OCI-LY7 (cell line): ENCODE results near the gene CDC42BPB. TPM values are rescaled to one million over a fixed set of nuclear protein-coding genes. Genes with fewer than 3 reads are reported as not detected.

ENCODE experiments used
- BruUV-seq: library from RNA; stranded (reverse); fragments of 400-500 nt; replicated peaks from 2 replicates; lab custom pipeline; 2021; lab: Mats Ljungman, UMichigan
- CTCF ChIA-PET: fragments of 300-600 bp; sonication (Branson Sonifier 250); formaldehyde crosslinking; loops from one replicate; lab custom pipeline; 2022; ENCODE audit warnings: antibody characterized with exemption; ENCODE audit not compliant: unreplicated experiment; lab: Charles Lee
- POLR2A ChIA-PET: fragments of 300-600 bp; sonication (Branson Sonifier 250); formaldehyde crosslinking; loops from one replicate; lab custom pipeline; 2022; ENCODE audit warnings: antibody characterized with exemption; lab: Charles Lee
- DNase-seq: peaks from one replicate; pipeline ENCODE4 v3.0.0-alpha.2; 2015; ENCODE audit warnings: low spot score
- H2AFZ ChIP-seq: fragments of 200-600 bp; sonication (generic), shearing (Covaris generic); 2 replicates; pipeline ENCODE4 v1.6.1; 2014; ENCODE audit warnings: mild to moderate bottlenecking, antibody characterized with exemption, low read length, moderate library complexity
- H3K27ac ChIP-seq: fragments of 200-600 bp; sonication (generic); 2 replicates; pipeline ENCODE4 v1.5.1; 2014; ENCODE audit warnings: mixed run types, low read depth, mild to moderate bottlenecking, moderate library complexity, low read length, inconsistent platforms; ENCODE audit not compliant: poor library complexity, severe bottlenecking
- H3K36me3 ChIP-seq: fragments of 200-600 bp; sonication (generic); 2 replicates; pipeline ENCODE4 v1.6.1; 2014; ENCODE audit warnings: mild to moderate bottlenecking, antibody characterized with exemption, low read length, moderate library complexity, mixed read lengths; ENCODE audit not compliant: insufficient read depth
- H3K4me1 ChIP-seq: fragments of 200-600 bp; sonication (generic); 2 replicates; pipeline ENCODE4 v1.5.1; 2014; ENCODE audit warnings: mild to moderate bottlenecking, low read length; ENCODE audit not compliant: insufficient read depth, poor library complexity, severe bottlenecking
- H3K4me2 ChIP-seq: fragments of 200-600 bp; sonication (generic); 2 replicates; pipeline ENCODE4 v1.6.1; 2014; ENCODE audit warnings: mild to moderate bottlenecking, low read length
- H3K4me3 ChIP-seq: fragments of 200-600 bp; sonication (generic); 2 replicates; pipeline ENCODE4 v1.5.1; 2014; ENCODE audit warnings: mild to moderate bottlenecking, low read depth, low read length; ENCODE audit not compliant: poor library complexity, severe bottlenecking
- H3K79me2 ChIP-seq: fragments of 200-600 bp; sonication (generic); 2 replicates; pipeline ENCODE4 v1.6.1; 2016; ENCODE audit warnings: low read depth, mild to moderate bottlenecking, low read length, moderate library complexity, mixed read lengths; ENCODE audit not compliant: insufficient read depth
- H3K9me2 ChIP-seq: fragments of 200-600 bp; sonication (generic); 2 replicates; pipeline ENCODE4 v1.6.1; 2016; ENCODE audit warnings: mild to moderate bottlenecking, low read length, mixed read lengths; ENCODE audit not compliant: insufficient read depth
- H3K9me3 ChIP-seq: fragments of 200-600 bp; sonication (generic); 2 replicates; pipeline ENCODE4 v1.6.1; 2014; ENCODE audit warnings: mild to moderate bottlenecking, mixed run types, low read length, mixed read lengths
- H4K20me1 ChIP-seq: fragments of 200-600 bp; sonication (generic); 2 replicates; pipeline ENCODE4 v1.6.1; 2014; ENCODE audit warnings: mild to moderate bottlenecking, antibody characterized with exemption, low read length, moderate library complexity, mixed read lengths; ENCODE audit not compliant: insufficient read depth
- EZH2phosphoT487 ChIP-seq: fragments of 200-600 bp; sonication (generic); IDR thresholded peaks from 2 replicates; pipeline ENCODE4 v1.6.1; 2018; ENCODE audit warnings: low read depth, borderline replicate concordance, mild to moderate bottlenecking, mixed run types, antibody characterized with exemption, low read length, moderate library complexity, mixed read lengths
- intact Hi-C: fragments of 100-400 bp; cut with micrococcal nuclease; formaldehyde crosslinking; loops from one replicate; pipeline ENCODE4 v1.10.0; 2022; ENCODE audit not compliant: unreplicated experiment
- total RNA-seq, 2 experiments: library from RNA; depleted of rRNA in 1 of 2; stranded (reverse); fragments of >200 nt in 1 of 2; shearing (Covaris generic) in 1 of 2; gene quantifications; 2 replicates each; pipeline ENCODE4 v1.2.3, GENCODE V29; 2014 to 2022
- TF ChIP-seq, protein P1 (sequence below): fragments of 200-600 bp; sonication (generic); conservative IDR thresholded peaks from 2 replicates; pipeline ENCODE4 v1.5.1; 2014; ENCODE audit warnings: mild to moderate bottlenecking, antibody characterized with exemption, low read length, moderate library complexity, mixed read lengths

The CDC42BPB gene
- total RNA-seq, 2 experiments from 2014 or later, result 0.03 to 0.46 TPM

GRCh38 chr14:103070263-103070885 lies 13.0 kb upstream of the CDC42BPB start:
- H3K79me2 ChIP-seq, result no peaks in the 10 kb centered on the region
- no peak overlapping the region for H2AFZ ChIP-seq
- H4K20me1 ChIP-seq, result no peaks in the 10 kb centered on the region
- no peaks in the 10 kb centered on the region for H3K36me3 ChIP-seq
- BruUV-seq, result no TSS peak
- DNase-seq, result no peak
- H3K4me1 ChIP-seq, result peaks cover 4% of the 10 kb centered on the region
- no peak for TF ChIP-seq EZH2phosphoT487
- TF ChIP-seq, protein P1, sequence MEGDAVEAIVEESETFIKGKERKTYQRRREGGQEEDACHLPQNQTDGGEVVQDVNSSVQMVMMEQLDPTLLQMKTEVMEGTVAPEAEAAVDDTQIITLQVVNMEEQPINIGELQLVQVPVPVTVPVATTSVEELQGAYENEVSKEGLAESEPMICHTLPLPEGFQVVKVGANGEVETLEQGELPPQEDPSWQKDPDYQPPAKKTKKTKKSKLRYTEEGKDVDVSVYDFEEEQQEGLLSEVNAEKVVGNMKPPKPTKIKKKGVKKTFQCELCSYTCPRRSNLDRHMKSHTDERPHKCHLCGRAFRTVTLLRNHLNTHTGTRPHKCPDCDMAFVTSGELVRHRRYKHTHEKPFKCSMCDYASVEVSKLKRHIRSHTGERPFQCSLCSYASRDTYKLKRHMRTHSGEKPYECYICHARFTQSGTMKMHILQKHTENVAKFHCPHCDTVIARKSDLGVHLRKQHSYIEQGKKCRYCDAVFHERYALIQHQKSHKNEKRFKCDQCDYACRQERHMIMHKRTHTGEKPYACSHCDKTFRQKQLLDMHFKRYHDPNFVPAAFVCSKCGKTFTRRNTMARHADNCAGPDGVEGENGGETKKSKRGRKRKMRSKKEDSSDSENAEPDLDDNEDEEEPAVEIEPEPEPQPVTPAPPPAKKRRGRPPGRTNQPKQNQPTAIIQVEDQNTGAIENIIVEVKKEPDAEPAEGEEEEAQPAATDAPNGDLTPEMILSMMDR, result no peak
- POLR2A ChIA-PET, result no interaction called here
- H3K9me2 ChIP-seq, result no peaks in the 10 kb centered on the region
- intact Hi-C loops, result no loop called here
- H3K4me3 ChIP-seq, result no peak overlapping the region
- H3K4me2 ChIP-seq, result no peak overlapping the region
- no peak overlapping the region for H3K27ac ChIP-seq
- H3K9me3 ChIP-seq, result no peaks in the 10 kb centered on the region
- CTCF ChIA-PET, result no interaction called here

GRCh38 chr14:103068351-103069073 lies 11.2 kb upstream of the CDC42BPB start:
- intact Hi-C loops, result no loop called here
- no TSS peak for BruUV-seq
- CTCF ChIA-PET, result no interaction called here
- no peak overlapping the region for H3K27ac ChIP-seq
- POLR2A ChIA-PET, result no interaction called here
- no peaks in the 10 kb centered on the region for H3K79me2 ChIP-seq
- TF ChIP-seq, protein P1, result no peak
- no peak for TF ChIP-seq EZH2phosphoT487
- H3K4me3 ChIP-seq, result no peak overlapping the region
- no peak overlapping the region for H2AFZ ChIP-seq
- DNase-seq, result no peak
- H3K36me3 ChIP-seq, result no peaks in the 10 kb centered on the region
- H4K20me1 ChIP-seq, result no peaks in the 10 kb centered on the region
- H3K9me3 ChIP-seq, result no peaks in the 10 kb centered on the region
- no peaks in the 10 kb centered on the region for H3K4me1 ChIP-seq
- no peak overlapping the region for H3K4me2 ChIP-seq
- H3K9me2 ChIP-seq, result no peaks in the 10 kb centered on the region
